Epithelial cell of esophagus (primary cell): ENCODE results near the gene TACC2.
A peak's percentile ranks its signal among the peaks of the same experiment; 100 is the strongest.

ENCODE experiments used
- DNase-seq: peaks from one replicate; pipeline ENCODE4 v3.0.0; 2010; ENCODE audit warnings: low read depth
- H3K4me3 ChIP-seq: 2 replicates; pipeline ENCODE4 v1.5.1; 2011; ENCODE audit warnings: mild to moderate bottlenecking, low read length, control low read depth
- TF ChIP-seq, protein P1 (sequence below): IDR thresholded peaks from 2 replicates; pipeline ENCODE4 v1.5.1; 2011; ENCODE audit warnings: low read depth, mild to moderate bottlenecking, low read length, control low read depth, inconsistent platforms; ENCODE audit not compliant: insufficient read depth; ENCODE audit errors: missing control alignments

TACC2 gene

DNA sequence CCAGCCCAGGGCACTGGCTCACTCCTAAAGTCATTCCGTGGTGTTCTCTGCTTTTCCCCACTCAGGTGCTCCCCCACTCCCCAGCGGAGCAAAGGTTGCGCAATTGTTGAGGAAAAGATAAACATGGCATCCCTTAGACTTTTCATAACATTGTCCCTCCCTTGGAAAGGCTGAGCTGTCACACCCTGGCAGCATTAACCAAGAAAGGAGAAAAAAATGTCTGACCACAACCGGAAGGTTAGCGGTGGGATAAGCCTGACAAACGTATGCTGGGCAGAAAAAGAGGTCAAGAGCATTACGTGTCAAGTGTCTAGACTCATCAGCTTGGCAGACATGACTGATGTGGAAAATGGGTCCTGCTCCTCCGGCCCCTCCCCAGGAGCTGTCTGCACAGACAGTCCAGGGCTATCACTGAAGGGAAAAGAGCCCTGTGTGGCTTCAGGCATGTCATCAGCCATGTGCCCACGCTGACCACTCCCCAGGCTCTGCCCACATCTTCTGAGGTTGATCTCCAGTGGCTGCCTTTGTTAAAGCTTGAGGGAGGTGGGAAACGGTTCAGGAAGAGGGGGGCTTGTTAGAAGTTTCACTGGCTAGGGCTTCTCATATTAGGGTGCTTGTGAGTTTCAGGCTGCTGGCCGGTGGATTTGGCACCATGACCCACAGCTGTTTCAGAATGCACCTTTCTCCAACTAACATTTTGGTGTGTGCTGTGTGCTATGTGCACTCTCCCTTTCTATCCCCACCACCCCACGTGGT is 312.3 kb downstream of the TACC2 start:
- TF ChIP-seq, protein P1, sequence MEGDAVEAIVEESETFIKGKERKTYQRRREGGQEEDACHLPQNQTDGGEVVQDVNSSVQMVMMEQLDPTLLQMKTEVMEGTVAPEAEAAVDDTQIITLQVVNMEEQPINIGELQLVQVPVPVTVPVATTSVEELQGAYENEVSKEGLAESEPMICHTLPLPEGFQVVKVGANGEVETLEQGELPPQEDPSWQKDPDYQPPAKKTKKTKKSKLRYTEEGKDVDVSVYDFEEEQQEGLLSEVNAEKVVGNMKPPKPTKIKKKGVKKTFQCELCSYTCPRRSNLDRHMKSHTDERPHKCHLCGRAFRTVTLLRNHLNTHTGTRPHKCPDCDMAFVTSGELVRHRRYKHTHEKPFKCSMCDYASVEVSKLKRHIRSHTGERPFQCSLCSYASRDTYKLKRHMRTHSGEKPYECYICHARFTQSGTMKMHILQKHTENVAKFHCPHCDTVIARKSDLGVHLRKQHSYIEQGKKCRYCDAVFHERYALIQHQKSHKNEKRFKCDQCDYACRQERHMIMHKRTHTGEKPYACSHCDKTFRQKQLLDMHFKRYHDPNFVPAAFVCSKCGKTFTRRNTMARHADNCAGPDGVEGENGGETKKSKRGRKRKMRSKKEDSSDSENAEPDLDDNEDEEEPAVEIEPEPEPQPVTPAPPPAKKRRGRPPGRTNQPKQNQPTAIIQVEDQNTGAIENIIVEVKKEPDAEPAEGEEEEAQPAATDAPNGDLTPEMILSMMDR, result no peak
- DNase-seq, result peak; percentile 65

DNA sequence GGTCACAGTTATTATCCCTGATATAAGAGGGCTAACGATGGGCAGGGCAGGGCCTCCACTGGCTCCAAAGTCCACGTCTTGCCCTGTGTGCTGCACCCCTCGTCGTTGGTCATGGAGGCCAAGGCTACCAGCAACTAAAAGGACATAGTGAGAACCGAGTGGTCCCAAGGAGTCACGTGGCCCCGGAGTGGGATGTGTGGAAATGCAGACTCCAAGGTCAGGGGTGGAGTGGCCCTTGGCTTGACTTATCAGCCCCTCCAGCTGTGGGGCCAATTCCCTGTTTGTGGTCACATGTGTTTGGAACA is 312.8 kb downstream of the TACC2 start:
- no peak for DNase-seq
- TF ChIP-seq, protein P1, result no peak
- H3K4me3 ChIP-seq, result no peak overlapping the region

More for the DNA sequence above, 312.3 kb downstream of the TACC2 start:
- H3K4me3 ChIP-seq, result no peak overlapping the region

DNA sequence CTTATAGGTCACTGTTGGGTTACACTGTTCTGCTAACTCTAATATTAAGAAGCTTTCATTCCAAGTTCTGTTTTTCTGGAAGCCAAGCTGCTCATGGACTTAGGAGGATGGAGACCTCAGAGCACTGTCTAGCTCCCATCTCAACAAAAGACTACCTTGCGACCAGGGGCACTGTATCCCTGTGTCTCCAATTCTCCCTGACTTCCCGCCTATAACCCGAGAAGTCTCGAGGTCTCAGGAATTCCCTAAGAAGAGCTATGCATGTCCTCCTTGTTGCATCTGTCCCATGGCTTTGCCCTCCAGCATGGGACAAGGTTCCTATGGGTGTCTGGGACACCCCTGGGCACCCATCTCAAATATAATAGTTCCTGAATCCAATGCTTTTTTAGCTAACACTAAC is 313.4 kb downstream of the TACC2 start:
- no peak overlapping the region for H3K4me3 ChIP-seq
- TF ChIP-seq, protein P1, result no peak
- no peak for DNase-seq

DNA sequence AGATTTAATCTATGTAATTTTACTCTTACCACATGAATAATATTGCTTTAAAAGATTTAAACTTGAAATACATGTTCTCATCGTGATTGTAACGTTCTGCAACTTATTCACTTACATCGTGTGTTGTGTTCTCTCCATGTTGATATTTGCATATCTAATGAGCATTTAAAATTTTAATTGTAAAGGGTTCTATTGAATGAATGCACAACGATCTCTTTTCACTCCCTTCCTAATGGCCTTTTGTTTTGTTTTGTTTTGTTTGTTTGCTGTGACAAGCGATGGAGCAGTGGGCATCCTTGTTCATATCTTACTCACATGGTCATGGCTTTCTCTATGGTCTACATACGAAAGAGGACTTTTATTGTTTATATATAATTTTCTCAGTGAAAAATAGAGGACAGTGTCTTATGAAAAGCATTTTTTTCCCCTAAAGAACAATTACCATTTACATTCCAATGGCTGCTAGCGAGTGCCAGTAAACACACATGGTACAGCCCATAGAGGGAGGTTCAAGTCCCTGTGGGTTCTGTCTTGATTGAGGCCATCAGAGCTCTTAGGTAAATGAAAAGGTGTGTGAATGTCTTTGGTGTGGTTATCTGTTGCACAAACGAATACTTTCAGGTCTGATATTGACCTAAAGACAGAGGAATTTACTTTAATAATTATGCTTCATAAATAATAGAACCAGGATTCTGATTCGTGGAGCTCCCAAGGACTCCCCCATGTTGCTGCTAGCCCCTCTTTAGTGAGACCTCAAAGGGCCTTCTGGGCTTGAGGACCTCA is 314.5 kb downstream of the TACC2 start:
- no peak overlapping the region for H3K4me3 ChIP-seq
- TF ChIP-seq, protein P1, result no peak
- DNase-seq, result no peak
